ENCODE measurements around the gene DCST1.

GRCh38 chr1:155064111-155064831, 30.6 kb downstream of the DCST1 start:
- TF ChIP-seq RELA (CRISPR knock-in tag; IDR thresholded peaks at IDR 0.05): no peak
- no peak for TF ChIP-seq ZFP36L2 (CRISPR knock-in tag; IDR thresholded peaks at IDR 0.05)
- TF ChIP-seq CTCF (CRISPR knock-in tag; IDR thresholded peaks at IDR 0.05): no peak
- TF ChIP-seq ZNF703 (CRISPR knock-in tag; IDR thresholded peaks at IDR 0.05; ENCODE audit: borderline replicate concordance): no peak
- TF ChIP-seq ATF7-NPFF (CRISPR knock-in tag; IDR thresholded peaks at IDR 0.05; ENCODE audit: low read depth): no peak
- TF ChIP-seq HNRNPH1 (optimal IDR thresholded peaks at IDR 0.05; ENCODE audit: low read depth, low read length): no peak
- no peak for TF ChIP-seq HMGXB4 (CRISPR knock-in tag; IDR thresholded peaks at IDR 0.05; ENCODE audit: borderline replicate concordance in 1 of 2, low read depth in 1 of 2)
- no peak for TF ChIP-seq ZNF878 (CRISPR knock-in tag; IDR thresholded peaks at IDR 0.05)
- TF ChIP-seq HHEX (CRISPR knock-in tag; IDR thresholded peaks at IDR 0.05): no peak
- TF ChIP-seq ZBTB44 (CRISPR knock-in tag; IDR thresholded peaks at IDR 0.05): no peak
- no peak for TF ChIP-seq MYNN (CRISPR knock-in tag; IDR thresholded peaks at IDR 0.05; ENCODE audit: low read depth)
- no peak for TF ChIP-seq ETV5 (CRISPR knock-in tag; IDR thresholded peaks at IDR 0.05; ENCODE audit: borderline replicate concordance)
